ENCODE results near the gene BMP8B.
"Not testable (repeated sequence)": the region's sequence is repeated elsewhere in the genome, so short reads cannot be mapped to it uniquely, and the experiment has no call there.

DNA sequence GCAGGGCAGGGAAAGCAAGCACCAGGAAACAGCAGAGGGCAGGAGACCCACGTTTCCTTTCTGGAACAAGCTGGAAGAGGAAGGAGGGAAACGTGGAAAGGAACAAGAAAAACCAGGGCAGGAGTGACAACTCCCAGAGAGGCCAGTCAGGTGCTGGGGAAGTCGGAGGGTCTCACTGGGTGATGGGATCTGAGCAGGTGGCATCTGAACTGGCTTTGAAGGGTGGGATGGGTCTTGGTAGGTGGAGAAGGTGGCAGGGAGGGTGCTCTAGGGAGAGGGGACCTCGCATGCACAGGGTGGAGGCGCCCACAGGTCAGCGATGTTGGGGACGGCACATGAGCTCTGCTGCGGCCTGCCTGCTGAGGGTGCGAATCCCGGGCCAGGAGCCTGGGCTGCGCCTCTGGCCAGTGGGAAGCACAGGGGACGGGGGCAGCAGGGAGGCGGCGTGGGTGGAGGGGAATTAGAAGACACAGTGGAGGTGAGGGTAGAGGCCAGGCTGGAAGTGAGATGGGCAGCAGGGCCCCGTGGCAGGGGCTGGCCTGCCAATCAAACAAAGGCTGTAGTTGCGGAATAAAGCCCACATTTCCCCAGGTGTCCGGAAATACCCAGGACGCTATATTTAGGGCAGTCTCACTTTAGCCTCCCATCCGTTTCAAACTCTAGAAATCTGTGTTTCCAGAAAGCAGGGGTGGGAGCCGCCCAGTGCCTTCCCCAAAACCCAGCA is 12.8 kb downstream of the BMP8B start:
- TF ChIP-seq, protein P1, sequence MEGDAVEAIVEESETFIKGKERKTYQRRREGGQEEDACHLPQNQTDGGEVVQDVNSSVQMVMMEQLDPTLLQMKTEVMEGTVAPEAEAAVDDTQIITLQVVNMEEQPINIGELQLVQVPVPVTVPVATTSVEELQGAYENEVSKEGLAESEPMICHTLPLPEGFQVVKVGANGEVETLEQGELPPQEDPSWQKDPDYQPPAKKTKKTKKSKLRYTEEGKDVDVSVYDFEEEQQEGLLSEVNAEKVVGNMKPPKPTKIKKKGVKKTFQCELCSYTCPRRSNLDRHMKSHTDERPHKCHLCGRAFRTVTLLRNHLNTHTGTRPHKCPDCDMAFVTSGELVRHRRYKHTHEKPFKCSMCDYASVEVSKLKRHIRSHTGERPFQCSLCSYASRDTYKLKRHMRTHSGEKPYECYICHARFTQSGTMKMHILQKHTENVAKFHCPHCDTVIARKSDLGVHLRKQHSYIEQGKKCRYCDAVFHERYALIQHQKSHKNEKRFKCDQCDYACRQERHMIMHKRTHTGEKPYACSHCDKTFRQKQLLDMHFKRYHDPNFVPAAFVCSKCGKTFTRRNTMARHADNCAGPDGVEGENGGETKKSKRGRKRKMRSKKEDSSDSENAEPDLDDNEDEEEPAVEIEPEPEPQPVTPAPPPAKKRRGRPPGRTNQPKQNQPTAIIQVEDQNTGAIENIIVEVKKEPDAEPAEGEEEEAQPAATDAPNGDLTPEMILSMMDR (IDR thresholded peaks at IDR 0.05): not testable (repeated sequence)
- not testable (repeated sequence) for TF ChIP-seq POLR2AphosphoS5 (IDR thresholded peaks at IDR 0.05); EP300 (IDR thresholded peaks at IDR 0.05); POLR2A (IDR thresholded peaks at IDR 0.05; ENCODE audit: low read depth)
